ENCODE measurements around the gene HSF4. TPM values are rescaled to one million over a fixed set of nuclear protein-coding genes. Genes with fewer than 3 reads are reported as not detected.

Gene HSF4
- total and polyA plus RNA-seq, 2 of the 4 experiments (the other 2 are of a cell fraction), result 0.54 to 7.5 TPM

- H3K56ac ChIP-seq (ENCODE audit: extremely low read depth, insufficient read depth, low read length), result no peak overlapping the region
- no peak for DNase-seq
- H3K23ac ChIP-seq (ENCODE audit: low read depth, low read length), result no peak overlapping the region
- no peak for ATAC-seq (ENCODE audit: low read depth)
- no peaks in the 10 kb centered on the region for H3K9me3 ChIP-seq (ENCODE audit: control insufficient read depth, insufficient read depth, low read length)
- H2AFZ ChIP-seq (replicated peaks; ENCODE audit: low read length, poor library complexity), result peak overlapping the region; percentile 43
- H2BK20ac ChIP-seq (ENCODE audit: low read depth, low read length), result no peak overlapping the region
- no peak overlapping the region for H2BK15ac ChIP-seq (ENCODE audit: low read depth, low read length)
- ChIA-PET POLR2A (ENCODE audit: unreplicated experiment) (no interaction called here), CTCF (no interaction called here)
- H3K14ac ChIP-seq (replicated peaks; ENCODE audit: low read depth, low read length), result no peak overlapping the region
- no peak overlapping the region for H4K8ac ChIP-seq (ENCODE audit: low read depth in 2 of 2, low read length in 2 of 2)
- H3K4me2 ChIP-seq (ENCODE audit: low read depth, low read length), result no peak overlapping the region
- peak overlapping the region; percentile 50 for H2AK9ac ChIP-seq (replicated peaks; ENCODE audit: low read depth, low read length, poor library complexity)
- H3K9ac ChIP-seq (ENCODE audit: low read depth, low read length), result no peak overlapping the region
- in situ Hi-C loops (cut with MboI; ENCODE audit: low sequenced_read_pairs), result no loop called here
- H3K27me3 ChIP-seq (ENCODE audit: control insufficient read depth, insufficient read depth, low read length), result no peaks in the 10 kb centered on the region
- peaks cover 34% of the 10 kb centered on the region for H4K20me1 ChIP-seq (ENCODE audit: insufficient read depth, low read length)
- TF ChIP-seq, protein P1, sequence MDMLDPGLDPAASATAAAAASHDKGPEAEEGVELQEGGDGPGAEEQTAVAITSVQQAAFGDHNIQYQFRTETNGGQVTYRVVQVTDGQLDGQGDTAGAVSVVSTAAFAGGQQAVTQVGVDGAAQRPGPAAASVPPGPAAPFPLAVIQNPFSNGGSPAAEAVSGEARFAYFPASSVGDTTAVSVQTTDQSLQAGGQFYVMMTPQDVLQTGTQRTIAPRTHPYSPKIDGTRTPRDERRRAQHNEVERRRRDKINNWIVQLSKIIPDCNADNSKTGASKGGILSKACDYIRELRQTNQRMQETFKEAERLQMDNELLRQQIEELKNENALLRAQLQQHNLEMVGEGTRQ (IDR thresholded peaks at IDR 0.05; ENCODE audit: low read depth, low read length), result no peak
- TF ChIP-seq MAZ (IDR thresholded peaks at IDR 0.05; ENCODE audit: borderline replicate concordance, low read depth, low read length) (no peak), RCOR1 (IDR thresholded peaks at IDR 0.05; ENCODE audit: insufficient replicate concordance, low read length) (no peak), SMC3 (IDR thresholded peaks at IDR 0.05; ENCODE audit: low read depth, low read length) (no peak), MXI1 (IDR thresholded peaks at IDR 0.05; ENCODE audit: borderline replicate concordance, low read depth, low read length) (no peak), BHLHE40 (IDR thresholded peaks at IDR 0.05; ENCODE audit: low read depth, low read length) (no peak), RFX5 (IDR thresholded peaks at IDR 0.05; ENCODE audit: low read depth, low read length) (no peak), POLR2A (IDR thresholded peaks at IDR 0.05; ENCODE audit: low read depth, low read length) (no peak), MAFK (IDR thresholded peaks at IDR 0.05; ENCODE audit: low read depth, low read length) (no peak), CHD1 (IDR thresholded peaks at IDR 0.05; ENCODE audit: low read depth, low read length) (no peak), NFE2L2 (IDR thresholded peaks at IDR 0.05; ENCODE audit: low read depth, low read length) (no peak), CEBPB (IDR thresholded peaks at IDR 0.05; ENCODE audit: low read depth, low read length) (no peak), FOS (IDR thresholded peaks at IDR 0.05; ENCODE audit: low read depth, low read length) (no peak)
- TF ChIP-seq, protein P2, sequence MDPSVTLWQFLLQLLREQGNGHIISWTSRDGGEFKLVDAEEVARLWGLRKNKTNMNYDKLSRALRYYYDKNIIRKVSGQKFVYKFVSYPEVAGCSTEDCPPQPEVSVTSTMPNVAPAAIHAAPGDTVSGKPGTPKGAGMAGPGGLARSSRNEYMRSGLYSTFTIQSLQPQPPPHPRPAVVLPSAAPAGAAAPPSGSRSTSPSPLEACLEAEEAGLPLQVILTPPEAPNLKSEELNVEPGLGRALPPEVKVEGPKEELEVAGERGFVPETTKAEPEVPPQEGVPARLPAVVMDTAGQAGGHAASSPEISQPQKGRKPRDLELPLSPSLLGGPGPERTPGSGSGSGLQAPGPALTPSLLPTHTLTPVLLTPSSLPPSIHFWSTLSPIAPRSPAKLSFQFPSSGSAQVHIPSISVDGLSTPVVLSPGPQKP (IDR thresholded peaks at IDR 0.05; ENCODE audit: borderline replicate concordance, low read depth, low read length), result no peak
- H3K4me1 ChIP-seq (ENCODE audit: control insufficient read depth, insufficient read depth, low read length), result peaks cover 8% of the 10 kb centered on the region
- H3K18ac ChIP-seq (ENCODE audit: low read depth, low read length), result no peak overlapping the region
- no peak overlapping the region for H4K91ac ChIP-seq (ENCODE audit: insufficient read depth, low read depth, low read length)
- H2BK120ac ChIP-seq (ENCODE audit: low read depth, low read length), result no peak overlapping the region
- H3K27ac ChIP-seq (ENCODE audit: insufficient read depth, low read length), result no peak overlapping the region
- peaks cover 25 to 48% of the 10 kb centered on the region in 2 experiments for H3K79me1 ChIP-seq (ENCODE audit: low read depth in 1 of 2, low read length in 2 of 2)
- no TSS peak for BruUV-seq (replicated peaks)
- no peak overlapping the region for H3K4me3 ChIP-seq (ENCODE audit: insufficient read depth, low read depth, low read length)
- peaks cover 62% of the 10 kb centered on the region for H3K36me3 ChIP-seq (ENCODE audit: control insufficient read depth, insufficient read depth, low read length)
- intact Hi-C loops (cut with micrococcal nuclease), result no loop called here
- no peak overlapping the region for H2BK5ac ChIP-seq (ENCODE audit: low read depth, low read length, poor library complexity, severe bottlenecking)
- peaks cover 9% of the 10 kb centered on the region for H3K9me1 ChIP-seq (ENCODE audit: insufficient read depth, low read length)
- no peak overlapping the region for H3K4ac ChIP-seq (ENCODE audit: low read depth, low read length)
- H4K5ac ChIP-seq (ENCODE audit: low read depth, low read length), result no peak overlapping the region
- no CpG with 5 or more reads among the region's 1 CpG for WGBS, 2 experiments (ENCODE audit: extremely low coverage in 2 of 2, insufficient read length in 1 of 2)
- no peak overlapping the region for H2AK5ac ChIP-seq (ENCODE audit: low read depth, low read length)
- dilution Hi-C loops (cut with HindIII; ENCODE audit: low sequenced_read_pairs, unreplicated experiment), result no loop called here
These were observed 32.3 kb downstream of the HSF4 start for GRCh38 chr16:67196881-67197280.
